GM12874 (cell line): ENCODE data around the gene LCA5L.

Experiments
- CTCF ChIP-seq: IDR thresholded peaks from 2 replicates; pipeline ENCODE4 v1.5.1; 2011; ENCODE audit warnings: low read depth, mild to moderate bottlenecking, control low read depth, low read length, moderate library complexity; ENCODE audit not compliant: insufficient read depth

The LCA5L gene

GRCh38 chr21:39375446-39375845 is 70.1 kb downstream of the LCA5L start:
- TF ChIP-seq CTCF, result no peak

- TF ChIP-seq CTCF, result no peak
These were observed 71.5 kb downstream of the LCA5L start for GRCh38 chr21:39374046-39374445.

GRCh38 chr21:39373634-39374033 is 71.9 kb downstream of the LCA5L start:
- peak; percentile 14; the same call in 1 of the 2 replicates for TF ChIP-seq CTCF

- no peak for TF ChIP-seq CTCF
These were observed 77.8 kb downstream of the LCA5L start for GRCh38 chr21:39367783-39368182.

- TF ChIP-seq CTCF, result no peak
These were observed 79.0 kb downstream of the LCA5L start for GRCh38 chr21:39366563-39366962.

GRCh38 chr21:39364949-39365348 is 80.6 kb downstream of the LCA5L start:
- no peak for TF ChIP-seq CTCF

- TF ChIP-seq CTCF, result no peak
These were observed 81.7 kb downstream of the LCA5L start for GRCh38 chr21:39363607-39364555.
